HepG2 (cell line): ENCODE data around the gene THEM5. TPM values are rescaled to one million over a fixed set of nuclear protein-coding genes. Genes with fewer than 3 reads are reported as not detected.
A peak's percentile ranks its signal among the peaks of the same experiment; 100 is the strongest.

Source experiments
- AFF4 ChIP-seq: sonication (generic); formaldehyde crosslinking; IDR thresholded peaks from 2 replicates; pipeline ENCODE4 v1.4.0; 2020; ENCODE audit warnings: missing genetic modification reagents
- ATF6 ChIP-seq: sonication (generic); formaldehyde crosslinking; conservative IDR thresholded peaks from 2 replicates; pipeline ENCODE4 v1.4.0; 2020; ENCODE audit warnings: missing genetic modification reagents
- CAMTA2 ChIP-seq: sonication (generic); formaldehyde crosslinking; IDR thresholded peaks from 2 replicates; pipeline ENCODE4 v1.4.0; 2020; ENCODE audit warnings: mild to moderate bottlenecking, missing genetic modification reagents, borderline replicate concordance
- CENPX ChIP-seq: sonication (generic); formaldehyde crosslinking; IDR thresholded peaks from 2 replicates; pipeline ENCODE4 v1.9.0; 2021; ENCODE audit warnings: mild to moderate bottlenecking, missing genetic modification reagents, moderate library complexity
- E2F5 ChIP-seq: sonication (generic); formaldehyde crosslinking; conservative IDR thresholded peaks from 2 replicates; pipeline ENCODE4 v1.4.0; 2020; ENCODE audit warnings: missing genetic modification reagents
- GTF2F1 ChIP-seq: fragments of 150-350 bp; IDR thresholded peaks from 2 replicates; pipeline ENCODE4 v1.6.1; 2014; ENCODE audit warnings: low read length
- HMGXB4 ChIP-seq, 2 experiments: sonication (generic) in 1 of 2; formaldehyde crosslinking in 1 of 2; IDR thresholded peaks; 2 replicates each; pipeline versions ENCODE4 v1.4.0 to v1.6.1; 2018 to 2020; ENCODE audit warnings: missing genetic modification reagents in 2 of 2, borderline replicate concordance in 1 of 2, low read depth in 1 of 2, mild to moderate bottlenecking in 1 of 2, missing biosample characterization in 1 of 2
- KLF6 ChIP-seq: IDR thresholded peaks from 2 replicates; pipeline ENCODE4 v1.8.0; 2016; ENCODE audit warnings: missing biosample characterization, missing genetic modification reagents
- ZBED4 ChIP-seq: sonication (generic); formaldehyde crosslinking; IDR thresholded peaks from 2 replicates; pipeline ENCODE4 v1.4.0; 2020; ENCODE audit warnings: missing genetic modification reagents, borderline replicate concordance
- ZMYM3 ChIP-seq: sonication (generic); formaldehyde crosslinking; IDR thresholded peaks from 2 replicates; pipeline ENCODE4 v1.5.1; 2020; ENCODE audit warnings: mild to moderate bottlenecking, missing genetic modification reagents
- ZNF124 ChIP-seq: sonication (generic); formaldehyde crosslinking; IDR thresholded peaks from 2 replicates; pipeline ENCODE4 v1.4.0; 2020; ENCODE audit warnings: missing genetic modification reagents
- ZNF205 ChIP-seq: IDR thresholded peaks from 2 replicates; pipeline ENCODE4 v1.6.1; 2018; ENCODE audit warnings: missing biosample characterization, missing genetic modification reagents
- ZNF234 ChIP-seq: sonication (generic); formaldehyde crosslinking; conservative IDR thresholded peaks from 2 replicates; pipeline ENCODE4 v1.5.1; 2020; ENCODE audit warnings: mild to moderate bottlenecking, missing genetic modification reagents
- ZNF720 ChIP-seq: sonication (generic); formaldehyde crosslinking; IDR thresholded peaks from 2 replicates; pipeline ENCODE4 v1.4.0; 2020; ENCODE audit warnings: missing genetic modification reagents
- ZNF788 ChIP-seq: sonication (generic); formaldehyde crosslinking; IDR thresholded peaks from 2 replicates; pipeline ENCODE4 v1.5.0; 2020; ENCODE audit warnings: mild to moderate bottlenecking, missing genetic modification reagents, borderline replicate concordance
- ZNF790 ChIP-seq: sonication (generic); formaldehyde crosslinking; IDR thresholded peaks from 2 replicates; pipeline ENCODE4 v1.8.0; 2022; ENCODE audit warnings: missing genetic modification reagents, mild to moderate bottlenecking, borderline replicate concordance
- ZSCAN12 ChIP-seq: sonication (generic); formaldehyde crosslinking; IDR thresholded peaks from 2 replicates; pipeline ENCODE4 v1.9.0; 2021; ENCODE audit warnings: mild to moderate bottlenecking, missing genetic modification reagents
- polyA plus RNA-seq, 8 experiments: library from polyadenylated mRNA; depleted of rRNA in 3 of 8; stranded (reverse) in 7 of 8; unstranded in 1 of 8; fragments of >200 nt; fragmentation: Illumina TruSeq in 4 of 8; extraction: Trizol in 4 of 8; gene quantifications; 2 replicates each; pipeline versions ENCODE4 v1.2.1 to v1.2.3, GENCODE V29; 2011 to 2016; ENCODE audit warnings: low read depth in 4 of 8, missing spikeins in 1 of 8, mixed read lengths in 1 of 8; ENCODE audit not compliant: insufficient read depth in 1 of 8
- total RNA-seq, 5 experiments: library from RNA; depleted of rRNA; stranded (reverse); fragments of >200 nt; fragmentation: Illumina TruSeq; extraction: Trizol; gene quantifications; 2 replicates each; pipeline ENCODE4 v1.2.3, GENCODE V29; 2016; ENCODE audit warnings: low read depth in 1 of 5

The THEM5 gene
- total and polyA plus RNA-seq, 2 of the 13 experiments (the other 11 are each of a cell fraction or from before 2014, with no cell fraction given), result not detected

- TF ChIP-seq ZNF790 (CRISPR knock-in tag) (no peak), ATF6 (CRISPR knock-in tag) (no peak), GTF2F1 (no peak), CENPX (CRISPR knock-in tag) (no peak), ZSCAN12 (CRISPR knock-in tag) (no peak), ZBED4 (CRISPR knock-in tag) (no peak), CAMTA2 (CRISPR knock-in tag) (no peak), ZNF788 (CRISPR knock-in tag) (no peak), AFF4 (CRISPR knock-in tag) (no peak), HMGXB4 (CRISPR knock-in tag; IDR thresholded peaks at IDR 0.05; ENCODE audit: borderline replicate concordance in 1 of 2, low read depth in 1 of 2) (0 out of 4 replicates have a peak, but pooled peaks of 1 of the 2 experiments have one; percentile 45), ZNF720 (no peak), ZMYM3 (CRISPR knock-in tag) (no peak), E2F5 (no peak), KLF6 (CRISPR knock-in tag) (no peak; the same call in 1 of the 2 replicates), ZNF124 (CRISPR knock-in tag) (no peak), ZNF234 (CRISPR knock-in tag) (no peak), ZNF205 (CRISPR knock-in tag) (no peak)
Observed at GRCh38 chr1:151832318-151832980, 21.1 kb downstream of the THEM5 start (continued).
